Karpas-422 (cell line): ENCODE measurements around the gene IPMK. TPM values are rescaled to one million over a fixed set of nuclear protein-coding genes. Genes with fewer than 3 reads are reported as not detected.
A peak's percentile ranks its signal among the peaks of the same experiment; 100 is the strongest.

Experiments used
- DNase-seq: peaks from one replicate; pipeline ENCODE4 v3.0.0-alpha.2; 2015
- H2AFZ ChIP-seq: fragments of 200-600 bp; sonication (generic); 2 replicates; pipeline ENCODE4 v1.6.1; 2014; ENCODE audit warnings: antibody characterized with exemption, low read length, mixed read lengths
- H3K27ac ChIP-seq: fragments of 200-600 bp; sonication (generic); 2 replicates; pipeline ENCODE4 v1.5.1; 2014; ENCODE audit warnings: mild to moderate bottlenecking, low read length, moderate library complexity
- H3K27me3 ChIP-seq: fragments of 200-600 bp; sonication (generic); 2 replicates; pipeline ENCODE4 v1.6.1; 2014; ENCODE audit warnings: low read length, mixed read lengths
- H3K36me3 ChIP-seq: fragments of 200-600 bp; sonication (generic); 2 replicates; pipeline ENCODE4 v1.6.1; 2014; ENCODE audit warnings: low read length, mixed read lengths; ENCODE audit not compliant: insufficient read depth
- H3K4me1 ChIP-seq: fragments of 200-600 bp; sonication (generic); 2 replicates; pipeline ENCODE4 v1.6.1; 2014; ENCODE audit warnings: mild to moderate bottlenecking, low read length, mixed read lengths
- H3K4me2 ChIP-seq: fragments of 200-600 bp; sonication (generic); 2 replicates; pipeline ENCODE4 v1.6.1; 2014; ENCODE audit warnings: low read length, low read depth, mild to moderate bottlenecking; ENCODE audit not compliant: poor library complexity, severe bottlenecking
- H3K4me3 ChIP-seq: fragments of 200-600 bp; sonication (generic); 2 replicates; pipeline ENCODE4 v1.5.1; 2014; ENCODE audit warnings: mild to moderate bottlenecking, antibody characterized with exemption, low read length, mixed read lengths
- H3K79me2 ChIP-seq: fragments of 200-600 bp; sonication (generic); 2 replicates; pipeline ENCODE4 v1.6.1; 2014; ENCODE audit warnings: mild to moderate bottlenecking, low read length, mixed read lengths
- H3K9ac ChIP-seq: fragments of 200-600 bp; sonication (generic); 2 replicates; pipeline ENCODE4 v1.6.0; 2014; ENCODE audit warnings: low read length
- H3K9me2 ChIP-seq: fragments of 200-600 bp; sonication (generic), shearing (Covaris generic); replicated peaks from 2 replicates; pipeline ENCODE4 v1.6.0; 2014; ENCODE audit warnings: mild to moderate bottlenecking, low read length, moderate library complexity; ENCODE audit not compliant: insufficient read depth
- H3K9me3 ChIP-seq: fragments of 300-700, 200-600 bp; sonication (generic); 2 replicates; pipeline ENCODE4 v1.6.1; 2014; ENCODE audit warnings: low read length, mixed read lengths
- H4K20me1 ChIP-seq: fragments of 200-600 bp; sonication (generic); 2 replicates; pipeline ENCODE4 v1.6.1; 2014; ENCODE audit warnings: mild to moderate bottlenecking, antibody characterized with exemption, low read length, low read depth; ENCODE audit not compliant: insufficient read depth
- total RNA-seq: library from RNA; depleted of rRNA; stranded (reverse); fragments of >200 nt; shearing (Covaris generic); gene quantifications from 2 replicates; pipeline ENCODE4 v1.2.3, GENCODE V29; 2014; ENCODE audit warnings: low replicate concordance

Gene IPMK
- total RNA-seq, 1 experiment from 2014 or later, result 25.2 TPM

GRCh38 chr10:58299580-58299979 lies 31.9 kb upstream of the IPMK start:
- no peak overlapping the region for H3K27ac ChIP-seq
- no peaks in the 10 kb centered on the region for H4K20me1 ChIP-seq
- H3K79me2 ChIP-seq, result no peaks in the 10 kb centered on the region
- peak; percentile 82 for DNase-seq
- no peaks in the 10 kb centered on the region for H3K27me3 ChIP-seq
- no peak overlapping the region for H2AFZ ChIP-seq
- H3K9me2 ChIP-seq, result no peaks in the 10 kb centered on the region
- no peak overlapping the region for H3K9ac ChIP-seq
- no peaks in the 10 kb centered on the region for H3K9me3 ChIP-seq
- H3K4me3 ChIP-seq, result no peak overlapping the region
- no peak overlapping the region for H3K4me2 ChIP-seq
- H3K36me3 ChIP-seq, result no peaks in the 10 kb centered on the region
- H3K4me1 ChIP-seq, result no peaks in the 10 kb centered on the region

DNA sequence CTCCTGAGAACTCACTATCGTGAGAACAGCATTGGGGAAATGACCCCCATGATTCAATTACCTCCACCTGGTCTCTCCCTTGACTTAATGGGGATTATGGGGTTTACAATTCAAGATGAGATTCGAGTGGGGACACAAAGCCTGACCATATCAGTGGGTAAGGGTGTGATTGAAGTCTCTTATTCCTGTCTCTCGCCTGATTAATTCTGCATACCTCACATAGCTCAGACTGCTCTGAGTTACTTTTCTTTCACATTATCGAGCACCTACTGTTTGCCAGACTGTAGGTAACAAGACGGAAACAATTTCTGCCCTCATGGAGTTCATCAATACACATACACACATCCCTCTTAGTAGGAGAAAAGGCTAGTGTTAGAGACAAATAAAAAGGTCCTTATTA lies 26.3 kb upstream of the IPMK start:
- no peaks in the 10 kb centered on the region for H3K27me3 ChIP-seq
- no peak overlapping the region for H3K27ac ChIP-seq
- H3K9me3 ChIP-seq, result no peaks in the 10 kb centered on the region
- peaks cover 13% of the 10 kb centered on the region; the same call in 1 of the 2 replicates for H3K36me3 ChIP-seq
- no peak overlapping the region for H3K9ac ChIP-seq
- H3K4me2 ChIP-seq, result no peak overlapping the region
- no peaks in the 10 kb centered on the region for H3K4me1 ChIP-seq
- no peaks in the 10 kb centered on the region for H3K79me2 ChIP-seq
- H3K4me3 ChIP-seq, result no peak overlapping the region
- no peaks in the 10 kb centered on the region for H3K9me2 ChIP-seq
- H4K20me1 ChIP-seq, result no peaks in the 10 kb centered on the region
- no peak for DNase-seq
- H2AFZ ChIP-seq, result no peak overlapping the region

GRCh38 chr10:58291538-58292174 lies 24.0 kb upstream of the IPMK start:
- H3K9ac ChIP-seq, result no peak overlapping the region
- no peaks in the 10 kb centered on the region for H3K79me2 ChIP-seq
- no peaks in the 10 kb centered on the region for H4K20me1 ChIP-seq
- no peak overlapping the region for H2AFZ ChIP-seq
- H3K27me3 ChIP-seq, result no peaks in the 10 kb centered on the region
- H3K27ac ChIP-seq, result no peak overlapping the region
- no peak overlapping the region for H3K4me2 ChIP-seq
- no peaks in the 10 kb centered on the region for H3K4me1 ChIP-seq
- H3K9me2 ChIP-seq, result no peaks in the 10 kb centered on the region
- H3K9me3 ChIP-seq, result no peaks in the 10 kb centered on the region
- no peak overlapping the region for H3K4me3 ChIP-seq
- DNase-seq, result peak; percentile 82
- H3K36me3 ChIP-seq, result peaks cover 19% of the 10 kb centered on the region; the same call in 1 of the 2 replicates

DNA sequence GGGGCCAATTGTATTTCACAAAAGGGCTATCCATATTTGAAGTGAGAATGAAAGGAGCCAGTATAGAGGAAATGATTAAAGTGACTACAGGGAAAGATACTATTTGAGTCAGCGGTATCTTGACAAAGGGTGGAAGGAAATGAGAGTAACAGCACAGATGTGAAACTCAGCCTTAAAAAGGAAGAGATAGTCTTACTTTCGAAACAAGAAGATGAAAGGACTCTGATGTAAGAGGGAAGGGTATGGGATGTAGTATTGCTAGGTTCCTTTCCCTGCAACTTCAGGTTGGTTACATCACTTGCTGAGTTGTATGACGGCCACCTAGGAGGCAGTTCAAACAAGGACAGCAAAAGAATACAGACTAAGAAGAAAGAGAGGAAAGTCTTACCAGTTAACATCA lies 14.9 kb upstream of the IPMK start:
- Histone ChIP-seq H3K79me2 (peaks cover 76% of the 10 kb centered on the region), H3K36me3 (peaks cover 40% of the 10 kb centered on the region), H3K27ac (no peak overlapping the region), H3K4me2 (no peak overlapping the region), H3K4me3 (no peak overlapping the region), H2AFZ (no peak overlapping the region), H3K27me3 (no peaks in the 10 kb centered on the region), H3K4me1 (peaks cover 18% of the 10 kb centered on the region), H3K9me3 (no peaks in the 10 kb centered on the region), H4K20me1 (no peaks in the 10 kb centered on the region), H3K9me2 (no peaks in the 10 kb centered on the region), H3K9ac (no peak overlapping the region)
- no peak for DNase-seq

DNA sequence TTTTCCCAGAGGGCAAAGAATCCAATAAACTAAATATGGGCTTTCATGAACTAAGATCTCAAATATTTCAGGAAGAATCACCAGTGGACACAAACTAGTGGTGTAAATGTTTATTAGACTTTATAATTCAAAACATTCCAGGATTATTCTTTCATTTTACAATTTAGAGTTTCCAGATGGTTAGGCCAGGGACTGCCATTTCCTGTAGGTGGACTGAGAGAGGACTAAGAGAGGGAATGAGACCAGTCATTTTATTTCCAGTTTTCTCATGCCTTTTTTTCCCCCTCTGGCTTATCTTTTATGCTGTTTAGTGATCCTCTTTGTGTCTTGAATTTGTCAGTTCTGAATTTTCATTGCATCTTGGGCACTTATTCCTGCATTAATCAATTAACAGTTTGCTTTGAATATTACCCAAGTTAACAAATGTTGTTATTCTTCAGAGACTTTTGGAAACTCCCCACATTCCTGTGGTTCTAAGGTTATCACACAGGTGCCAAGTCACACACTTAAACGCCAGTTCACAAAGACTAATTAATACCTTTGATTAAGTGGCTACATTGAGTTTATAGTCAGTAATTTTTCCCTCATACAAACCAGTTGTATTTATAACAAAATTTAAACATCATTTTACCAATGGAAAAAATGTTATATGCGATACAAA lies 13.5 kb upstream of the IPMK start:
- no peak overlapping the region for H3K4me2 ChIP-seq
- no peak overlapping the region for H3K9ac ChIP-seq
- no peaks in the 10 kb centered on the region for H4K20me1 ChIP-seq
- no peaks in the 10 kb centered on the region for H3K27me3 ChIP-seq
- no peaks in the 10 kb centered on the region for H3K9me3 ChIP-seq
- no peaks in the 10 kb centered on the region for H3K9me2 ChIP-seq
- H2AFZ ChIP-seq, result no peak overlapping the region
- DNase-seq, result no peak
- H3K36me3 ChIP-seq, result peaks cover 42% of the 10 kb centered on the region
- H3K4me1 ChIP-seq, result peaks cover 18% of the 10 kb centered on the region
- peaks cover 89% of the 10 kb centered on the region for H3K79me2 ChIP-seq
- H3K4me3 ChIP-seq, result no peak overlapping the region
- H3K27ac ChIP-seq, result no peak overlapping the region

DNA sequence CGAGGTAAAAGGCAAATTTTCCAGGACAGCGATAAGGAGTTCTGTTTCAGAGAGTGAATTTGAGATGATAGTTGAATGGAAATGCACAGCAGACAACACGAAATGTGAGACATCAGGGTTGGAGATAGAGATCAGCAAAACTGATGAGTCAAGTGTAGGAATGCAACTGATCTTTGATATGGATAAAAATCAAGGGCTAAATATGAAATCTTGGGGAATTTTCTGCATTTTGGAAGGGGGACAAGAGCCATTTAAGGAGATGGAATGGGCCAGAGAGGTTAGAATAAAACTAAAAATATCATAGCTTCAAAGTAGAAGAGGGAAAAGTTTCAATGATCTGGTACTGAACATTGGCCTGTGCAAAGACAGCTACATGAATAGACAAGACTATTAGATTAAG lies 12.8 kb upstream of the IPMK start:
- no peak overlapping the region for H2AFZ ChIP-seq
- peaks cover 18% of the 10 kb centered on the region for H3K4me1 ChIP-seq
- H3K9me2 ChIP-seq, result no peaks in the 10 kb centered on the region
- H3K4me2 ChIP-seq, result no peak overlapping the region
- no peaks in the 10 kb centered on the region; the same call in 1 of the 2 replicates for H4K20me1 ChIP-seq
- H3K27ac ChIP-seq, result no peak overlapping the region
- H3K9ac ChIP-seq, result no peak overlapping the region
- DNase-seq, result no peak
- H3K36me3 ChIP-seq, result peaks cover 42% of the 10 kb centered on the region
- H3K79me2 ChIP-seq, result peaks cover 96% of the 10 kb centered on the region
- H3K27me3 ChIP-seq, result no peaks in the 10 kb centered on the region
- H3K9me3 ChIP-seq, result no peaks in the 10 kb centered on the region
- no peak overlapping the region for H3K4me3 ChIP-seq

DNA sequence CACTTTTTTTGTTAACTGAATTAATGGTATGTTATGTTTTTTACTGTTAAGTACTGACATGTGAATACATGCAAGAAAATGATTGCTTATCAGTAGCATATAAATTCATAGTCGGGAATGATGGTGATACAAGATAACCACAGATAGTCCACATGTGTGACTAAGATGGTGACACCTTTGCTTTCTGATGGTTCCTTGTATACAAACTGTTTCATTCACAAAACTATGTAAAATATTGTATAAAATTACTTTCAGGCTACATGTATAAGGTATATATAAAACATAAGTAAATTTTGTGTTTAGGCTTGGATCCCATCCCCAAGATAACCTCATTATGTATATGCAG lies 11.2 kb upstream of the IPMK start:
- H3K4me2 ChIP-seq, result no peak overlapping the region
- H3K36me3 ChIP-seq, result peaks cover 42% of the 10 kb centered on the region
- peaks cover 18% of the 10 kb centered on the region for H3K4me1 ChIP-seq
- H3K9me3 ChIP-seq, result no peaks in the 10 kb centered on the region
- H3K9me2 ChIP-seq, result no peaks in the 10 kb centered on the region
- no peaks in the 10 kb centered on the region for H3K27me3 ChIP-seq
- H2AFZ ChIP-seq, result no peak overlapping the region
- no peak overlapping the region for H3K27ac ChIP-seq
- no peak for DNase-seq
- H3K9ac ChIP-seq, result no peak overlapping the region
- no peak overlapping the region for H3K4me3 ChIP-seq
- no peaks in the 10 kb centered on the region; the same call in 1 of the 2 replicates for H4K20me1 ChIP-seq
- peaks cover 98% of the 10 kb centered on the region for H3K79me2 ChIP-seq

GRCh38 chr10:58278274-58278961 lies 10.7 kb upstream of the IPMK start:
- H2AFZ ChIP-seq, result no peak overlapping the region
- no peaks in the 10 kb centered on the region for H3K9me2 ChIP-seq
- no peak for DNase-seq
- H3K9ac ChIP-seq, result no peak overlapping the region
- no peaks in the 10 kb centered on the region for H3K27me3 ChIP-seq
- no peaks in the 10 kb centered on the region; the same call in 1 of the 2 replicates for H4K20me1 ChIP-seq
- H3K27ac ChIP-seq, result no peak overlapping the region
- peaks cover 98% of the 10 kb centered on the region for H3K79me2 ChIP-seq
- no peak overlapping the region for H3K4me2 ChIP-seq
- H3K4me3 ChIP-seq, result no peak overlapping the region
- no peaks in the 10 kb centered on the region for H3K9me3 ChIP-seq
- H3K4me1 ChIP-seq, result peaks cover 18% of the 10 kb centered on the region
- H3K36me3 ChIP-seq, result peaks cover 42% of the 10 kb centered on the region
